ENCODE data around the gene PRR15L.

DNA sequence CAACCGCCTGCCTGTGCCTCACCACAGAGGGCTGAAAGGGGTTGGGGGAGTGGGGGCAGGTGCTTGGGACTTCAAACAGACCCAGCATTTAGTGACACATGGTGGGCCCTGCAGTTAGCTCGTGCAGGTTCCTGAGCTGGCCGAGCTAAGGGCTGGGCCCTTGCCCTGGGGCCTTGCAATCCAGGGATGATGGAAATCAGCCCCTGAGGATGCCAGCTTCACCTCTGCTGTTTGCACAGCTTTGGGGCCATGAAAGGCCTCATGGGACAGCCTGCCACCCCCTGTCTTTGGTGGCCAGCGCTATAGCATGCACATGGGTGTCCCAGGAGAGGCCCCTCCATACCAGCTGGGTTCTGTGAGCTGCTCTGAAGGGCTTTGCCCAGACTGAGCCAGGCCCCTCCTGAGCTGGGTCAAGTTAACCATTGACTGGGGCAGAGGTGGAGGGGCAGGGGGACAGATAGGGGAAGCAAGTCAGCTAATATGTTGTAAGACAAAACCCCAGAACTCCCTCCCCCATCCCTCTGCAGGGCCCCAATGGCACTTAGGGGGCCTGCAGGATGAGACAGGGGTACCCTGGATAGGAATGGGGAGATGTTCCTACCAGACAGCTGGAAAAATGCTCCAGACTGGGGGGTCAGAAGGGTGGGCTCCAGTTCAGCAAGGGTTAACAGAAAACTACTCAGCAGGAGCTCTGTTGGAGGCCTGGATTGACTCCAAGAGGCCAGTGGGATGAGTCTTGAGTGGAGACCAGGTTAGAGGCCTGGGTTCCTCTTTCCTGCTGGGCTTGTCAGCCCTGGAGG is 692 bp downstream of the PRR15L start:
- TF ChIP-seq POLR2A (IDR thresholded peaks at IDR 0.05), result no peak
- TF ChIP-seq, protein P1, sequence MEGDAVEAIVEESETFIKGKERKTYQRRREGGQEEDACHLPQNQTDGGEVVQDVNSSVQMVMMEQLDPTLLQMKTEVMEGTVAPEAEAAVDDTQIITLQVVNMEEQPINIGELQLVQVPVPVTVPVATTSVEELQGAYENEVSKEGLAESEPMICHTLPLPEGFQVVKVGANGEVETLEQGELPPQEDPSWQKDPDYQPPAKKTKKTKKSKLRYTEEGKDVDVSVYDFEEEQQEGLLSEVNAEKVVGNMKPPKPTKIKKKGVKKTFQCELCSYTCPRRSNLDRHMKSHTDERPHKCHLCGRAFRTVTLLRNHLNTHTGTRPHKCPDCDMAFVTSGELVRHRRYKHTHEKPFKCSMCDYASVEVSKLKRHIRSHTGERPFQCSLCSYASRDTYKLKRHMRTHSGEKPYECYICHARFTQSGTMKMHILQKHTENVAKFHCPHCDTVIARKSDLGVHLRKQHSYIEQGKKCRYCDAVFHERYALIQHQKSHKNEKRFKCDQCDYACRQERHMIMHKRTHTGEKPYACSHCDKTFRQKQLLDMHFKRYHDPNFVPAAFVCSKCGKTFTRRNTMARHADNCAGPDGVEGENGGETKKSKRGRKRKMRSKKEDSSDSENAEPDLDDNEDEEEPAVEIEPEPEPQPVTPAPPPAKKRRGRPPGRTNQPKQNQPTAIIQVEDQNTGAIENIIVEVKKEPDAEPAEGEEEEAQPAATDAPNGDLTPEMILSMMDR (IDR thresholded peaks at IDR 0.05), result no peak
- TF ChIP-seq POLR2AphosphoS5 (IDR thresholded peaks at IDR 0.05; ENCODE audit: insufficient read depth in 1 of 2, low read depth in 1 of 2), result no peak
